Lower leg skin (tissue), 3 donors: ENCODE measurements around the gene DPP8.

Experiments used
- CTCF ChIP-seq, 3 donors: fragments of 450-650 bp; IDR thresholded peaks; one replicate each; pipeline ENCODE4 v1.5.1; 2016; ENCODE audit warnings: antibody characterized with exemption in 3 of 3, mild to moderate bottlenecking in 3 of 3, moderate library complexity in 2 of 3
- POLR2A ChIP-seq, 2 donors: fragments of 450-650 bp; IDR thresholded peaks; one replicate each; pipeline ENCODE4 v1.6.1; 2016 to 2017; ENCODE audit warnings: antibody characterized with exemption in 2 of 2, mild to moderate bottlenecking in 1 of 2, moderate library complexity in 1 of 2

DNA sequence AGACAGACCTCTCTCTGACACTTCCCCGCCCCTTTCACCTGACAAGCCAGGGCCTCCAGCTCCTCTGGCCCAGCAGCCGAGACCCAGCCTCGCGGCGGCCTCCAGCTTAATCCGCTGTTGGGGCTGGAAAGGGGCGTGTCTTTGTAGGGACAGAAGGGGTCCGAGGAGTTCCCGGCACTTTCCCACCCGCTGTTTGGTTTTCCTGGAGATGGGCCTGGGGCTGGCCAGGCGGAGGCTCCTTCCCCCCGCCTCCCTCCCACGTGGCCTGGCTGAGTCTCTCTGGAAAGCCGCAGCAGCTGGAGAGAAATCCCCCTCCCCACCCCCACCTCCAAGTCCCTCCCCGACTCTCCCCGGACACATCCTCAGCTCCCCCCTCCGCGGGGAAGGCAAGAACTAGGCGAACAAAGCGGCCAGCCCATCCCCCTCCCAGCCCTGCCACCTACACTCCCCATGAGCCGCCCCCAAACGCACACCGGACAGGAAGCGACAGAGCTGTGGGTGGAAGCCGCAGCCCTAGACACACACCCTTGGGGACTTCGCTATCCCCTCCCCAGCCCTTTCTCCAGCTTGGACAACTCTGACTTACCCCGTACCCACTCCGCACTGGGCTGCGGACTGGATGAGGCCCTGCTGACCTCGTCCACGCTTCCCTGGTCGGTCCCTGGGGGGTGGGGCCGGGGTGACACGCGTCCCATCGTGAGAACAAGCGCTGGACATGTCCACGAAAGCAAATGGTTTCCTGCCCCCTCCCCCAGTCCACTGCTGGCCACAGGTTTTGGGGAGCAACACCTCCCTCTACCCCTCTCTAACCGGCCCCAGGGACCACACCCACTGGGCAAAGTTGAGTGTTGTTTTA, 95.9 kb downstream of the DPP8 start:
- no peak for TF ChIP-seq CTCF (IDR thresholded peaks at IDR 0.05)
- TF ChIP-seq POLR2A (IDR thresholded peaks at IDR 0.05), result no peak
